Gastrocnemius medialis (tissue), 4 donors: ENCODE measurements around the gene COL6A1.

Experiments used
- POLR2A ChIP-seq, 2 donors: fragments of 450-650 bp; IDR thresholded peaks; one replicate each; pipeline ENCODE4 v1.6.1; 2017; ENCODE audit warnings: antibody characterized with exemption in 2 of 2, mild to moderate bottlenecking in 2 of 2, moderate library complexity in 2 of 2
- TF ChIP-seq, protein P1 (sequence below), 5 experiments: fragments of 450-650 bp in 3 of 5; fragments of 200-600 bp in 2 of 5; sonication (generic) in 2 of 5; IDR thresholded peaks in 4 of 5; conservative IDR thresholded peaks in 1 of 5; 1 replicate in 4 of 5; 2 replicates in 1 of 5; pipeline ENCODE4 v1.5.1; 2016 to 2019; ENCODE audit warnings: antibody characterized with exemption in 5 of 5, mild to moderate bottlenecking in 3 of 5, moderate library complexity in 3 of 5

- TF ChIP-seq, protein P1, sequence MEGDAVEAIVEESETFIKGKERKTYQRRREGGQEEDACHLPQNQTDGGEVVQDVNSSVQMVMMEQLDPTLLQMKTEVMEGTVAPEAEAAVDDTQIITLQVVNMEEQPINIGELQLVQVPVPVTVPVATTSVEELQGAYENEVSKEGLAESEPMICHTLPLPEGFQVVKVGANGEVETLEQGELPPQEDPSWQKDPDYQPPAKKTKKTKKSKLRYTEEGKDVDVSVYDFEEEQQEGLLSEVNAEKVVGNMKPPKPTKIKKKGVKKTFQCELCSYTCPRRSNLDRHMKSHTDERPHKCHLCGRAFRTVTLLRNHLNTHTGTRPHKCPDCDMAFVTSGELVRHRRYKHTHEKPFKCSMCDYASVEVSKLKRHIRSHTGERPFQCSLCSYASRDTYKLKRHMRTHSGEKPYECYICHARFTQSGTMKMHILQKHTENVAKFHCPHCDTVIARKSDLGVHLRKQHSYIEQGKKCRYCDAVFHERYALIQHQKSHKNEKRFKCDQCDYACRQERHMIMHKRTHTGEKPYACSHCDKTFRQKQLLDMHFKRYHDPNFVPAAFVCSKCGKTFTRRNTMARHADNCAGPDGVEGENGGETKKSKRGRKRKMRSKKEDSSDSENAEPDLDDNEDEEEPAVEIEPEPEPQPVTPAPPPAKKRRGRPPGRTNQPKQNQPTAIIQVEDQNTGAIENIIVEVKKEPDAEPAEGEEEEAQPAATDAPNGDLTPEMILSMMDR (IDR thresholded peaks at IDR 0.05 in 4 of 5, conservative IDR thresholded peaks at IDR 0.05 in 1 of 5): no peak
- no peak for TF ChIP-seq POLR2A (IDR thresholded peaks at IDR 0.05)
Observed at GRCh38 chr21:46039891-46040660, 58.5 kb downstream of the COL6A1 start.
